ENCODE data around the gene CCDC171. TPM values are rescaled to one million over a fixed set of nuclear protein-coding genes. Genes with fewer than 3 reads are reported as not detected.
"Not testable (repeated sequence)": the region's sequence is repeated elsewhere in the genome, so short reads cannot be mapped to it uniquely, and the experiment has no call there.

CCDC171 gene
- total RNA-seq, 6 experiments from 2014 or later, result 0.42 to 0.80 (median 0.45) TPM

DNA sequence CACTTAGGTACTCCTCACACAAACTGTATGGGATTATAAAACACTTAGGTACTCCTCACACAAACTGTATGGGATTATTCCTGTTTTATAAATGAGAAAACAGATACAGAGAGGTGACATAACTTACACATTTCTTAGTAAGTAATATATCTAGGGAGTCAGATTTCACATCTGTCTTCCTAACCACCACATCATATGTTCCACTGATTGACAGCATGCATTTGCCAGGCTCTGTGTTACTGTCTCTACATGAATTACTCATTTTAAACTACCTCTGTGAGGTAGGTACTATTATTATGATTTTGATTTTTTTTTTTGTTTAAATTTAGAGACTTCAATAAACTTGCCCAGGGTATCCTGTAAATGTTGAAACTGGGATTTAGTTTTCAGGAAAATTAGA is 232.7 kb downstream of the CCDC171 start:
- ATAC-seq (no peak), DNase-seq (no peak)
- Histone ChIP-seq H3K27me3 (no peaks in the 10 kb centered on the region), H3K9me3 (no peaks in the 10 kb centered on the region), H3K36me3 (no peaks in the 10 kb centered on the region), H3K27ac (no peak overlapping the region), H3K4me3 (no peak overlapping the region), H3K4me1 (no peaks in the 10 kb centered on the region)
- TF ChIP-seq, protein P1, sequence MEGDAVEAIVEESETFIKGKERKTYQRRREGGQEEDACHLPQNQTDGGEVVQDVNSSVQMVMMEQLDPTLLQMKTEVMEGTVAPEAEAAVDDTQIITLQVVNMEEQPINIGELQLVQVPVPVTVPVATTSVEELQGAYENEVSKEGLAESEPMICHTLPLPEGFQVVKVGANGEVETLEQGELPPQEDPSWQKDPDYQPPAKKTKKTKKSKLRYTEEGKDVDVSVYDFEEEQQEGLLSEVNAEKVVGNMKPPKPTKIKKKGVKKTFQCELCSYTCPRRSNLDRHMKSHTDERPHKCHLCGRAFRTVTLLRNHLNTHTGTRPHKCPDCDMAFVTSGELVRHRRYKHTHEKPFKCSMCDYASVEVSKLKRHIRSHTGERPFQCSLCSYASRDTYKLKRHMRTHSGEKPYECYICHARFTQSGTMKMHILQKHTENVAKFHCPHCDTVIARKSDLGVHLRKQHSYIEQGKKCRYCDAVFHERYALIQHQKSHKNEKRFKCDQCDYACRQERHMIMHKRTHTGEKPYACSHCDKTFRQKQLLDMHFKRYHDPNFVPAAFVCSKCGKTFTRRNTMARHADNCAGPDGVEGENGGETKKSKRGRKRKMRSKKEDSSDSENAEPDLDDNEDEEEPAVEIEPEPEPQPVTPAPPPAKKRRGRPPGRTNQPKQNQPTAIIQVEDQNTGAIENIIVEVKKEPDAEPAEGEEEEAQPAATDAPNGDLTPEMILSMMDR (IDR thresholded peaks at IDR 0.05), result no peak
- intact Hi-C loops (cut with DNase I), result no loop called here

DNA sequence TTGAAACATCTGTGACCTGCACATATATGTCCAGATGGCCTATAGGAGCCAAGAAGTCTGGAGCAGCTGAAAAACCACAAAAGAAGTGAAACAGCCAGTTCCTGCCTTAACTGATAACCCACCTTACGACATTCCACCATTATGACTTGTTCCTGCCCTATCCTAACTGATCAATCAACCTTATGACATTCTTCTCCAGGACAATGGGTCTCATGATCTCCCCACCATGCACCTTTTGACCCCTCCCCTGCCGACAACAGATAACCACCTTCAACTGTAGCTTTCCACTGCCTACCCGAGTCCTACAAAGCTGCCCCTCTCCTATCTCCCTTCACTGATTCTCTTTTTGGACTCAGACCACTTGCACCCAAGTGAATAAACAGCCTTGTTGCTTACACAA is 233.8 kb downstream of the CCDC171 start:
- Histone ChIP-seq H3K27ac (no peak overlapping the region), H3K4me1 (no peaks in the 10 kb centered on the region), H3K9me3 (no peaks in the 10 kb centered on the region), H3K27me3 (no peaks in the 10 kb centered on the region), H3K4me3 (no peak overlapping the region), H3K36me3 (no peaks in the 10 kb centered on the region)
- intact Hi-C loops (cut with DNase I), result no loop called here
- ATAC-seq (no peak), DNase-seq (no peak)
- 61% methylated on average over 3 of the region's 3 CpGs for WGBS (ENCODE audit: insufficient coverage, low coverage, low lambda C conversion rate, missing lambda C conversion rate)
- no peak for TF ChIP-seq POLR2A (IDR thresholded peaks at IDR 0.05)
- TF ChIP-seq, protein P1 (IDR thresholded peaks at IDR 0.05), result no peak

DNA sequence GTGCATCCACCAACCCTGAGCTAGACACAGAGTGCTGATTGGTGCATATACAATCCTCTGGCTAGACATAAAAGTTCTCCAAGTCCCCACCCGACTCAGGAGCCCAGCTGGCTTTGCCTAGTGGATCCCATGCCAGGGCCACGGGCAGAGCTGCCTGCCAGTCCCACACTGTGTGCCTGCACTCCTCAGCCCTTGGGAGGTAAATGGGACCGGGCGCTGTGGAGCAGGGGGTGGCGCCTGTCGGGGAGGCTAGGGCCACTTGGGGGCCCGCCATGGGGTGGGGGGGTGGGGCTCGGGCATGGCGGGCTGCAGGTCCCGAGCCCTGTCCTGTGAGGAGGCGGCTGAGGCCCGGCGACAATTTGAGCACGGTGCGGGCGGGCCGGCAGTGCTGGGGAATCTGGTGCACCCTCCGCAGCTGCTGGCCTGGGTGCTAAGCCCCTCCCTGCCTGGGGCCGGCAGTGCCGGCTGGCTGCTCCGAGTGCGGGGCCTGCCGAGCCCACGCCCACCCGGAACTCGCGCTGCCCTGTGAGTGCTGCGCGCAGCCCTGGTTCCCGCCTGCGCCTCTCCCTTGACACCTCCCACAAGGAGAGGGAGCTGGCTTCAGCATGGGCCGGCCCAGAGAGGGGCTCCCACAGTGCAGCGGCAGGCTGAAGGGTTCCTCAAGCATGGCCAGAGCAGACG is 257.5 kb downstream of the CCDC171 start:
- DNase-seq; H3K36me3 ChIP-seq; H3K27ac ChIP-seq; H3K9me3 ChIP-seq; H3K27me3 ChIP-seq; intact Hi-C loops (cut with DNase I); H3K4me3 ChIP-seq; H3K4me1 ChIP-seq; ATAC-seq: not testable (repeated sequence)
- WGBS (ENCODE audit: insufficient coverage, low coverage, low lambda C conversion rate, missing lambda C conversion rate), result 100% methylated on average over 2 of the region's 34 CpGs

DNA sequence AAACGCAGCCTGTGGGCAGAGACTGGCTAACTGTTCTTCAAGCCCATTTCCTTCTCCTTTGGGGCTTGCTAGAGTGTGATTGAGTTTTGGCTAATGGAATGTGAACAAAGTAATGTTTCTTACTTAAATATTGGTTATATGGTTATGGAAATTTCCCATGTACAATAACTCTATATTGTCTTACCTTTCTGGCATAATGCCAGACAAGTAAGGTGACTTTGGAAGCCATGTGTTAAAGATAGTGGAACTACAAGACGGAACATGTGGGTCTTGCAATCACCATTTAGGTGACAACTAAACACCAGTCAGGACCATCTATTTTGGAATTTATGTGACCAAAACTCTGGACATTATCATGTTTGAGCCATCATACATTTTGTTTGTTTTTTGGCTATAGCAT is 260.2 kb downstream of the CCDC171 start:
- 100% methylated on average over 2 of the region's 2 CpGs for WGBS (ENCODE audit: insufficient coverage, low coverage, low lambda C conversion rate, missing lambda C conversion rate)
- H3K27me3 ChIP-seq, result no peaks in the 10 kb centered on the region
- no peaks in the 10 kb centered on the region for H3K9me3 ChIP-seq
- no peak for DNase-seq
- intact Hi-C loops (cut with DNase I), result no loop called here
- H3K27ac ChIP-seq, result no peak overlapping the region
- no peaks in the 10 kb centered on the region for H3K4me1 ChIP-seq
- ATAC-seq, result no peak
- no peaks in the 10 kb centered on the region for H3K36me3 ChIP-seq
- TF ChIP-seq, protein P1 (IDR thresholded peaks at IDR 0.05), result no peak
- no peak for TF ChIP-seq POLR2A (IDR thresholded peaks at IDR 0.05)
- no peak overlapping the region for H3K4me3 ChIP-seq

DNA sequence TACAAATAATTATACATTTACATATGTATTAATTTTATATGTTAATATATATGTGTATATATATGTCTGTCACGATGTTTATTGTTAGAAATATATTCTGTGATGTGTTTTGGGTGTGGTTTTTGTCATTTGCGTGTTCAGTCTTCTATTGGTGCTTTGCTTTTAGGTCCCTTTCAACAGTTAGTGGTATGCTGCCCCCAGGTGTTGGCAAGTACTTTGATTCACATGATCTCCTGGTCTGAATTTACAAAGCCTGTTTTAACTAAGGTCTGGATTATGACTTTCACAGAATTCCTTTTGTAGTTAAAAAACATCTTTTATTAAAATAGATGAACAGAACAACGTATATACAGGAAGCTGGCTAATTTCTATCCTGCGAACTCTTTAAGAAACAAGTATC is 271.5 kb downstream of the CCDC171 start:
- H3K36me3 ChIP-seq, result no peaks in the 10 kb centered on the region
- no peaks in the 10 kb centered on the region for H3K9me3 ChIP-seq
- H3K27me3 ChIP-seq, result no peaks in the 10 kb centered on the region
- no peak for TF ChIP-seq POLR2A (IDR thresholded peaks at IDR 0.05)
- TF ChIP-seq, protein P1 (IDR thresholded peaks at IDR 0.05), result no peak
- DNase-seq, result no peak
- no peak overlapping the region for H3K27ac ChIP-seq
- WGBS (ENCODE audit: insufficient coverage, low coverage, low lambda C conversion rate, missing lambda C conversion rate), result 66% methylated on average over 4 of the region's 4 CpGs
- intact Hi-C loops (cut with DNase I), result no loop called here
- ATAC-seq, result no peak
- no peaks in the 10 kb centered on the region for H3K4me1 ChIP-seq
- H3K4me3 ChIP-seq, result no peak overlapping the region

All from right lobe of liver (tissue), 6 donors.